ELR (cell line): ENCODE data around the gene HOGA1.

ENCODE experiments used
- DNase-seq: peaks from one replicate; pipeline ENCODE4 v3.0.0-alpha.2; 2015; ENCODE audit warnings: low read depth

HOGA1 gene

DNA sequence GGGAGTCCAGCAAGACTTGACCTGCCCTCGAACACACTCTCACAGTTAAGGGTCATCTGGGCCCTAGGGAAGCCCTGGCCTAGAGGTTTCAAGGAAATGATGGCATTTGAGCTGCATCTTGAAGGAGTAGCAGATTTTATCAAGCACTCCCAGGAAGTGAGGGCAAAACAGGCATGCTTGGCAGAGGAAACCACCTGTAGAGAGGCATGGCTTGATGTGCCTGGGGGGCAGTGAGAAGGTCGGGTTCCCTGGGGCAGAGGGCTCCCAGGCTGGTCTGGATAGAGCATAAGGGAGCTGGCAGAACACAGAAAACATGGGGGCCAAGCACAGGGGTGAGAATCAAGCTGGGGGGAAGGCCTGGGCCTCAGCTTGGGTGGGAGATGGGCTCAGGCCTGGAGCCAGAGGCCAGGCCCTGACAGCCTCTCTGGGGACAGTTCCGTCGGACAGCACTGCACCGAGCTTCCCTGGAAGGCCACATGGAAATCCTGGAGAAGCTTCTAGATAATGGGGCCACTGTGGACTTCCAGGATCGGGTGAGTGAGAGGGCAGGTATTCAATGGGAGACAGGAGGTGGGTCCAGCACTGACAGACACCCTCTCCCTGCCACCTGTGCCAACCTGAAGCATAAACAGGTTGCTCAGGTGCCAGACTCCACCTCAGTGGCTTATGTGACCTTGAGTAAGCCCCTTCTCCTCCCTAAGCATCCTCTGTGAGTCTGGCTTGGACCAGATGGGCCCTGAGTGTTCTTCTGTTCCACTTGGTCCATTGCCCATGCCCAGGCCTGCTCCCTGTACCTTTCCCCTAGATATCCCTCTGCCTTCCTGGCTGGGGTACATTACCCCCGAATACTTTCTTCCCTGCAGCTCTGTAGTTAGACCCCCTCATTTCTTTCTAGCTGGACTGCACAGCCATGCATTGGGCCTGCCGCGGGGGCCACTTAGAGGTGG lies 3.5 kb upstream of the HOGA1 start:
- DNase-seq, result no peak

DNA sequence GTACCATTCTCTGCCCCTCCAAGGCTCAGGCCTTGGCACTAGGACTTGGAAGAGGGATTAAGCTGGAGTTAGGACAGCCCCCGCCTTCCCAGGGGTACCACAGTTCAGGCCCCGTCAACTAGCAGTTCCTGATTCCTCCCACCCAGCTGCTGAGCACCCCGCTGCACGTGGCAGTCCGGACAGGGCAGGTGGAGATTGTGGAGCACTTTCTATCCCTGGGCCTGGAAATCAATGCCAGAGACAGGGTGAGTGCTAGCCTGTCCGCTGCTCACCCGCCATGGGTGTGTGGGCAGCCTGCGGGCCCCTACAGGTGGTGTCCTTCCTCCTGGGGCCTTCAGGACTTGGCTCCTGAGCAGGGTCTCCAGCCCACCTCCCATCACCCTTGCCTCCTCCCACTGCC lies 2.0 kb upstream of the HOGA1 start:
- DNase-seq, result no peak

DNA sequence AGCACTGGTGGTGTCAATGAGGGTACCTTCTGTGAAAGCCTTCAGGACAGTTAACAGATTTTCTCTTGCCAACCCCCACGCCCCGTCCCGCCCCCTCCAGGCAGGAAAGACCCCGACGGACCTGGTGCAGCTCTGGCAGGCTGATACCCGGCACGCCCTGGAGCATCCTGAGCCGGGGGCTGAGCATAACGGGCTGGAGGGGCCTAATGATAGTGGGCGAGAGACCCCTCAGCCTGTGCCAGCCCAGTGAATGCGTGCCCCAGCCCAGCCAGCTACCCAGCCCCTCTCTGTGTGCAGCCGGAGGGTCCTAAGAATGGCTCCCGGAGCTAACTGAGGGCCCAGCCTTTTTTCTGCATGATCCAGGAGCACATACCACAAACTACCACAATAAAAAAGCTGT lies 713 bp upstream of the HOGA1 start:
- DNase-seq, result no peak

DNA sequence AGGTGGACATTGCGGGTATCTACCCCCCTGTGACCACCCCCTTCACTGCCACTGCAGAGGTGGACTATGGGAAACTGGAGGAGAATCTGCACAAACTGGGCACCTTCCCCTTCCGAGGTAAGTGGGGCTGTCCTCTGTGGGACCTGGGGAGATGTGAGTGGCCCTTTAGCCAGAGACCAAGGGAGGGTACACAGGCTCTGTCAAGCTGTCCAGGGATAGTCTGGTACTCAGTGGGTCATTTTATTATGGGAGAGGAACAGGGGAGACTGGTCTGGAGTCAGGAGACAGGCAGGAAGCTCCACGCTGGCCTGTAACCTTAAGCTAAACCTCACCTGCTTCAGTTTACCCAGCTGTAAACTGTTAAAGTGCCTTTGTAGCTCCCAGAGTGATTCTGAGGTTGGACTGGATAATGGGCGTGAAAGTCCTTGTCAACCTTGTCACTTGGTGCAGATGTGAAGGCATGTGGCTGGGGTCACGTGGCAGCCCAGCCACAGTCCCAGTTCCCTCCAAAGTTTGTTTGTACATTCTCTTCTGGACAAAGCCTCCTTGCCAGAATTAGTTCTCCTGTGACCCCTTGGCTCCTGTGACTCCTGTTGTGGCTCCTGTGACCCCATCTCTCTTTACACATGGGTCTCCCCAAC lies 729 bp downstream of the HOGA1 start:
- DNase-seq, result no peak

DNA sequence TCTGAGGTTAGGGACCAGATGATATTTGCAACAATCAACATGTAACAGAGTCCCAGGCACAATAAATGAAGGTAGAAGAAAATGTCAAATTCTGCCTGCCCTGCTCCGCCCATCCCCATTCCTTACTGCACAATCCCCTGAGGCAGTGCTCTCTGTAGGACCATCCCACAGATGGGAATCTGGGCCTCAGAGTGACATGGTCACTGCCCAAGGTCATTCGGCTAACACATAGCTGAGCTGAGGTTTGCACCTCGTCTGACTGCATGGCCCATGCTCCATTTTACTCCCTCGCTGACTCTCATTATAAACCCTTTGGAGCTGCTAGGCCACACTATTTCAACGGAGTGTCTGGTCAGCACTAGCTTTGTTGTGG lies 1.2 kb downstream of the HOGA1 start:
- DNase-seq, result no peak

DNA sequence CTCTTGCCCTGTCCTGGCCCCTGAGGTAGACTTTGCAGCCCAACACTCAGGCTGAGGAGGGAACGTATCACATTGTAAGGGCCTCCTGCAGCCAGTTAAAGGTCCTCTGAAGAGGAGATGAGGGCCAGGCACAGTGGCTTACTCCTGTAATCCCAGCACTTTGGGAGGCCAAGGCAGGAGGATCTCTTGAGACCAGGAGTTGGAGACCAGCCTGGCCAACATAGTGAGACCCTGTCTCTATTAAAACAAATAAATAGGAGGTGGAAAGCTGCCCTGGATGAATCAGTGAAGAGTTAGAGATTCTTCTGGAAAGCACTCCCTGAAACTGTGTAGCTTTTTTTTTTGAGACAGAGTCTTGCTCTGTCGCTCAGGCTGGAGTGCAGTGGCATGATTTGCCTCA lies 3.0 kb downstream of the HOGA1 start:
- DNase-seq, result no peak

DNA sequence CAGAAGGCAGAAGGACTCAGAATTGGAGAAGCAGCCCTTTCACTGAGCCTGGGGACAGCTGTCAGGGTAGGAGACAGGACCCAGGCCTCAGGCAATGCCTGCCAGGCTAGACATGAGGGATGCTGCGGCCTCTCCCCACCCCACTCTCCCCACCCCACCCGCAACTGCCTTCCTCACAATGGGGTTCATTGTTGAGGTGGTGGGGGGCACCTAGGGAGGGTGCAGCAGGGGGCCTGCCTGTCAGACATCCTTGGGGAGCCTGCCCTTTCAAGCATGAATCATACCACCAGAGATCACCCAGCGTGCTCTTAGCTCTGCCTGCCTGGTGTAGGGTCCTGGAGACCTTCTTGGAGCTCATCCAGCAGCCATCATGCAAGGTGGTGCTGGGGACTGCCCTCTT lies 5.3 kb downstream of the HOGA1 start, which contains the start of gene C10orf62:
Gene C10orf62 (plus strand): TSS at position 243 of the 400 bp plus-strand sequence. CDS start 177 bp downstream, outside the sequence.
- DNase-seq, result no peak

DNA sequence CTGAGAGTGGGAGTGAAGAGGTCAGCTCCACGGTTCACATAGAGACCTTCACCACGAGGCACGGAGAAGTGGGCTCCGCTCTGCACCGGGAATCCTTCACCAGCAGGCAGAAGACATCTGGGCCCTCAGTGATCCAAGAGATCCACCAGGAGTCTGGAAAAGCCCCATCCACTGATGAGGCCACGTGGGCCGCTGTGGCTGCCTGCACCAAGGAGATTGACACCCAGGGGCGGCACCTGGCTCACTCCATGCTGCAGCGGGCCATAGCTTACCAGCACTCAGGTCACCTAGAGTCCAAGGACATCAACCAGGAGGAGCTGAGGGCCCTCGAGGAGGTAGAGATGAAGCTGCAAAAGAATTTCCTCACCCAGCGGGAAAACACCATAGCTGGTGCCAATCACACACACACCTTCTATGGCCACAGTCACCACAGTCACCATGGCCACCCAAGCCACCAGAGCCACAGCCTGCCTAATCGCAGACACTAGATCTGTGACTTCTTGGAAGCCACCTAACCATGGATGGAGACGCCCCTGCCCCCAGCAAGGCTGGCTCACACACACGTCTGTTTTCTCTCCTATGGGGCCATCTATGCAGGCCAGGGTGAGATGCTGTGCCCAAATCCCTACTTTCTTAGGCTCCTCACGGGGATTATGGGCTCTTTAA lies 6.0 kb downstream of the HOGA1 start:
- DNase-seq, result no peak

DNA sequence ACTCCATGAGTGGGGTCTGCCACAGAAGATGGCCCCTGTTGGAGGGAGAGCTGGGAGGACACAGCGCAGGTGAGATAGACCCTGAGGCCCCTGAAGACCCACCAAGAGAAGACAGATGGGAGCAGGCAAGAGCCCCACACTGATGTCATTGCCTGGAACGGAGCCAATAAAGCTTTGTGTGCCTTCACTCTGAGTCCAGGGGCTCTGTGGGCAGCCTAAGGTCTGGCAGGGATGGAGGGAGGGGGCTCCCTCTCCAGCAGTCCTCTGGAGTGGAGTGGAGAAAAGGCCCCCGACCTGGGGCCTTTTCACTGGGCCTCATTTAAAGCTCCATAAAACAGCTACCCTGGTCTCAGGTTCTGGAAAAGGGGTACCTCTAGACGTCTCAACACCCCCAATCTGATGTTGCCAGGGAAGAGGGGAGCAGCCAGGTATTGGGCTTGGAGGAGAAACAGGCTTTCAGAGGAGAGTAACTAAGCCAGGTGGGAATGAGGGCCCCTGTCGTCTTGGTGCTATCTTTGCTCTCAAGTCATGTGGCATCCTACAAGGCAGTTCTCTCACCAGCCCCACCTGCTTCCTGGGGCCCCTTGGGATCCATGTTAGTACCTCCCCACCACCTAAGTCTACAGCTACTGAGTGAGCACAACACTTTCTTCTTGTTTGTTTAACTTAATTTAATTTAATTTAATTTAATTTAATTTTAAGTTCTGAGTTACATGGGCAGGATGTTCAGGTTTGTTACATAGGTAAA lies 6.7 kb downstream of the HOGA1 start:
- DNase-seq, result no peak

DNA sequence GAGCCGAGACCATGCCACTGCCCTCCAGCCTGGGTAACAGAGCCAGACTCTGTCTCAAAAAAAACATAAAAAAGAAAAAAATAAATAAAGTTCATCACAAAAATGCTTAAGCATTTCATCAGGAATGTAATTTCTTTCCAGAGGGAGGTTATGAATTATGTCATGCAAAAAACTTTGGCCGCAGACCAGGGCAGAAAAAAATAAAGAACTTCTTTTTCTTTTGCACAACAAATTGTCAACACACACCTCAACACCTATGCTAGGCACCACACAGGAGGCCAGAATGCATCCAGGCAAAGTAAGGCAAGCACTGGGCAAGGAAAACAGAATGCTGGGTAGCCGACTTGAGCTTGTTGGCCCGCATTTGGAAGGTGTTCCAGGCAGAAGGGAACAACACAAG lies 9.2 kb downstream of the HOGA1 start:
- DNase-seq, result no peak

DNA sequence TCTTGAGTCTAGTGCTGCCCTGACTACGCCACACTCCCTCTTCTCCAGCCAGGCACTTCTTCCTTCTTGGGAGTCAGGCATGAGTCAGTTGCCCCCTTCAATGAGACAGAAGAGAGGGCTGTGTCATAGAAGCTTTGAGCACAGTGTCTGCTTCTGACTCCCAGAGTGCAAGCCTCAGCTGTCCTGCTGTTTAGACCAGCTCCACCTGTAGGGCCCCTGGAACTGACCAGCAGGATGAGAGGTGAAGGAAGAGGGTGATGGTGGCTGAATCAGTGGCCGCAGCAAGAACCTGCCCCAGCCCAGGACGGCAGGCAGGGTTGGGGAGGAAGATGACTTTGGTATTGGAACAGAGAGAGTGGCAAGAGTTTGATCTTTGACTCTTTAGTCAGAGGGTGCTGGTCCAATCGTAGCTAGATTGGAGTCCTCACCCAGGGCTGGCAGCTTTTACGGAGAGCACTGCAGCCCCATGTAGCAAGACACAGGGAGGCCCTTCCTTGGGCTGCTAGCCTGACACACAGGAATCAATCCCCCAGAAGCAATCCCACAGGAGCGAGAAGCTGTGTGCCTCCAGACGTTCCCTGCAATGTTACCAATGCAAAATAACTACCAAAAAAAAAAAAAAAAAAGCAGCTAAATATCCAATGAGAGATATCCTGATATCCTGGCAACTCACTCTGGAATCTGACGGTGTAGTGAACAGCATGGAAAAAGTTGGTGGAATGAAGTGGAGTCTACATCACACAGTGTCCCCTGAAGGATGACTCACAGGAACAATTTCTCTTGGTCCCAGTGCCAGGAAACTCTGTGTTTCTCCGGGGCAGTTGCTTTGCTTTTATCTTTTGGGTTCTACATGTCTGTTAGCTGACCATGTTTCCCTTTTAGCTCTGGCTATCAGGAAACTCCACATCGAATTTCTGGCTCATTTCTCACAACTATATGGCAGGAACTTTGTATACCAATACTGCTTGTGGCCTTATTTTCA lies 12.2 kb downstream of the HOGA1 start:
- DNase-seq, result peak; percentile 94

DNA sequence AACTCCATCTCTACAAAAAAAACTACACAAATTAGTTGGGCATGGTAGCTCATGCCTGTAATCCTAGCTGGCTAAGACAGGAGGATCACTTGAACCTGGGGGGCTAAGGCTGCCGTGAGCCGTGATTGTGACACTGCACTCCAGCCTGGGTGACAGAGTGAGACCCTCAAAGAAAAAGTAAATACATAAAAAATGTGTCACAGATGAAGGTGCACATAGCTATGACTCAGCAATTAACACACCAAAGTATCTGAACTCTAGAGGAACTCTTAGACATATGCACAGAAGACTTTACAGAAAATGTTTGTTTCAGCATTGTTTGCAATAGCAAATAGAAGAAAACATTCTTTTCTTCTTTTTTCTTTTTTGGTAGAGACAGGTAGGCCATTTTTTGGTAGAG lies 13.6 kb downstream of the HOGA1 start:
- DNase-seq, result peak; percentile 24

DNA sequence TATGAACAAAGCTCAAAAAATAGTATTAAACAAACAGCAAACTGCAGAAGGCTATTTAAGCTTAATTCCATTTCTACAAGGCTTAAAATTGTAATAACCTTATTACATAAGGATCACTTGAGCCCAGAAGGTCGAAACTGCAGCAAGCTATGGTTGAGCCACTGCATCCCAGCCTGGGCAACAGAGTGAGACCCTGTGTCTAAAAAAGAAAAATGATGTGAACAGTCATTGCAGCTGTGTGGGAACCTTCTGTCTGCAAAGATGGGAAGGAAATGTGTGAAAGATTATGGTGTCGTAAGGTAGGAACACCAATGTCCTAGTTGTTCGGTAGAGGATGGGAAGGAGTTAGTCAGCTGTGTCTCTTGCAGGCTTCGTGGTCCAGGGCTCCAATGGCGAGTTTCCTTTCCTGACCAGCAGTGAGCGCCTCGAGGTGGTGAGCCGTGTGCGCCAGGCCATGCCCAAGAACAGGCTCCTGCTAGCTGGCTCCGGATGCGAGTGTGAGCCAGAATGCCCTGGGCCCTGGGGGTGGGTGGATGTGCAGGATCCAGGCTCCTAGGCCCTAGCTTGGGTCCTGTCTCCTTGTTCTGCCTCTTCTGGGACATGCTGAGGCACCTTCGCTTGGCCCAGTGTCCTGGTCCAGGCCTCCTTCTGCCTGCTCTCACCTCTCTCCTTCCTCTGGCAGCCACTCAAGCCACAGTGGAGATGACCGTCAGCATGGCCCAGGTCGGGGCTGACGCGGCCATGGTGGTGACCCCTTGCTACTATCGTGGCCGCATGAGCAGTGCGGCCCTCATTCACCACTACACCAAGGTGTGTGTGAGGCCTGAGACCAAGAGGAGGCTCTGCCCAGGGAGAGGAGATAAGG lies 14.4 kb downstream of the HOGA1 start:
- no peak for DNase-seq

DNA sequence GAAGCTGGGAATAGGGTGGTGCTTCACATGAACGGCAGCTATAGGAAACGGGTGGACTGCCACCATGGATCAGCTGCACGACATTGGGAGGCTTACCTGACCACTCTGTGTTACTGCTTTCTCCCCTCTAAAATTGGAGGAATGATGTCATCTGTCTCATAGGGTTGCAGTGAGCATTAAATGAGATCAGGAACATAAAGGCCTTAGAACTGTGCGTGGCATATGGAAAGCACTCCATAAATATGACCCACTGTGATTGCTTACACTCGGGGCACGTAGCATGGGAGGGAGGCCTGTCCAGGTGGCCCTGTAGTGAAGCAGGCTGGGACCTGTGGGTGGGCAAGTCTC lies 15.1 kb downstream of the HOGA1 start:
- no peak for DNase-seq

DNA sequence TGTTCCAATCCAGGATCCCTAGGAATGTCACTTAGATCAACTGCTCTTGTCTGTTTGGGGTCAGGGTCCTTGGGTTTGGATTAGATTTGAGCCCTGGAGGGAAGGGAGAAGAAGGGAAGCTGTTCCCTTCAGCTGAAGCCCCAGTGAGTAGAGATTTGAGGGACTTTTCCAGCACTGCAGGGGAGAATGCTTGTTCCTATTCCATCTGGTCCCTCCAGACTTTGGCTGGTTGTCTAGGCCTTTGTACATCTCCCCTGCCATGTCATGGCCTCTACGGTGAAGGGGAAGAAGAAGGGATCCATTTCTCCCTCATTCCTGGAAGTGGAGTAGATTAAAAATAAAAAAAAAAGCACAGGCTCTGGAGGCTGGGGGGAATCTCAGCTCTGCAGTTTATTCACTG lies 16.4 kb downstream of the HOGA1 start:
- no peak for DNase-seq

DNA sequence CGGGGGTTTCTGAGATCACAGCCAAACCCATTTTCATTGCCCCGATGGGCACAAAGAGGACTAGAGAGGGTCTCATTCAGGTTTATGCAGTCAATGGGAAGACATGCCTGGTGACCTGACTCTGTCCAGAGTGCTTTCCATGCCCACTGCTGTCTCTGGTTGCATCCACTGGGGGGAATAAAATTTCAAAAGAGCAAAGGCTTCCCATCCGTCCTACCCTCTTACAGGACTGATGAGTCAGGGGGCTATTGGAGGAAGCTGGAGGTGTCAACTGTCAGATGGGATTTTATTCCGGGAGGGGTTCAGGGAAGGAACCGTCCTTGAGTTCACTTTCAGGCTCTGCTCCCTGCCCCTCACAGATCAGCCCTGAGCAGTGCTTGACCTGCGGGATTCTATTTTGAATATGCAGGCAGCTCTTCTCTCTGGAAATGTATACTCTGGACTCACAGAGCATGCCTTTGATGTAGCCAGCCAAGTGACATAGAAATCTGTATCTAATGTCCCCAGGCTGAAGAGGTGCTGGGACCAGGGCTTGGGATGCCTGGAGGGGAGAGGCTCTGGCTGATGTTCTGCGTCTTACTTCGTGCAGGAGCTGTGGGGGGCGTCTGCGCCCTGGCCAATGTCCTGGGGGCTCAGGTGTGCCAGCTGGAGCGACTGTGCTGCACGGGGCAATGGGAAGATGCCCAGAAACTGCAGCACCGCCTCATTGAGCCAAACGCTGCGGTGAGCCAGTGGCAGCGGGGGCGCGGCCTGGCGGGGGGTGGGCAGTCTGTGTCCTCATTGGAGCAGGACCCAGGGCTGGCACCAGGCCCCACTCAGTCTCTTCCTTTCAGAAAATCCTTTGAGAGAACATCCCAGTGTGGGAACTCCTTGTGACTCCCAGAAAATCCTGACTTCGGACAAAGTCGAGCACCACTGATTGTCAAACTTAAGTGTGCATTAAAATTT lies 17.4 kb downstream of the HOGA1 start:
- no peak for DNase-seq

DNA sequence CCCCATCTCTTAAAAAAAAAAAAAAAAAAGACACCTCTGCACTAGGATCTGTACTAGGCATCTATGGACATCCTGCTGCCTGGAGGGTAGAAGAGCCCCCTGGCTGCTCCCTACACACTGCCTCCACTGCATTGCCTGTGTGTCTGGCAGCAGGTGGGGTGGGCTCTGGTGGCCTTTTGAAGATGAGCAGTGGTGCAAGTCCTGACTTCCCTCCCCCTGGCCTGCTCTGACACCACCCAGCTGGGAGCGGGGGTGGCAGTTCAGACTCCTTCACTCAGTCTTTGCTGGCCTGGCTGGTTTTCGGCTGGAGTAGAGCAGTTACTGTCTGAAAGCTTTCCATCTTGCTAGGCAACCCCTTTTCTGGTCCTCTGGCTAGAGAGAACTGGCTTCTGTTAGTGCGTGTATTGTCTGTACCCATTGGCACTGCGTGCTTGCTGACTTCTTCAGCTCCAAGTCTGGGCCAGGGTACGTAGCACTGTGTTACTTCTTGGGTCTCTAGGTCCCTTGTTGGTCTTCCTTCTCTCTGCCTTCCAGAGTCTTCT lies 23.0 kb downstream of the HOGA1 start:
- no peak for DNase-seq

DNA sequence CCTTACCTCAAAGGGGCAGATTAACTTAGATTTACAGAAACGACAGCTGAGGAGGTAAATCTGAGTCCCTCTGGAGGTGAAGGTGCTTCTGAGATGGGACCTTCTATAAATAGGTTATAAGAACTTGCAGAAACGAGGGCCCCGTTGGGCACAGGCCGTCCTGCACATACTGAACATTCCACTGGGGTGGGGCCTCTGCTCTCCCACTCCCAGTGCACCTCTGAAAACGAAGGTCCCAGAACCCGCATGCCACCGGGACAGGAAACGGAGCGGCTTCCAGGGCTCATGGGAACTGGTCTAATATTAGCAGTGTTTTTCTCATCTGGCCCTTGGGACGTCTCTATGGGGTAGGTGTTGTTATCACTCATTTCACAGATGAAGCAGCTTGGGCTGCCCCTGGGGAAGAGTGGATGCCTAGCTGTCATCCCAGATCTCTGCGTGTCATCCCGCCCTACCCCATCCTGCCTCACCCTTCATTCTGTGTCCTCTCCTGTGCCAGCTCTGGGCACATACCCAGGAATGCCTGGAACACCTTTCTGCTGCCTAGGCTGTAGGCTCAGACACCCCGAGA lies 24.9 kb downstream of the HOGA1 start:
- DNase-seq, result no peak
